GM19035 (cell line): ENCODE data around the gene ZFP36L2.
"Not testable (repeated sequence)": the region's sequence is repeated elsewhere in the genome, so short reads cannot be mapped to it uniquely, and the experiment has no call there.

Experiments used
- ATAC-seq: cut with Tn5 transposase; IDR thresholded peaks from one replicate; pipeline ENCODE4 v1.9.1; 2021; ENCODE audit not compliant: unreplicated experiment

Gene ZFP36L2

GRCh38 chr2:43210125-43210466 is 16.3 kb downstream of the ZFP36L2 start:
- no peak for ATAC-seq

- no peak for ATAC-seq
Observed at GRCh38 chr2:43209204-43209717, 17.1 kb downstream of the ZFP36L2 start.

GRCh38 chr2:43207553-43208300 is 18.7 kb downstream of the ZFP36L2 start:
- ATAC-seq: no peak

- no peak for ATAC-seq
Observed at GRCh38 chr2:43206602-43207001, 19.8 kb downstream of the ZFP36L2 start.

GRCh38 chr2:43203373-43203772 is 23.0 kb downstream of the ZFP36L2 start:
- ATAC-seq: no peak

GRCh38 chr2:43202289-43202688 is 24.1 kb downstream of the ZFP36L2 start:
- ATAC-seq: no peak

GRCh38 chr2:43201497-43201896 is 24.9 kb downstream of the ZFP36L2 start:
- ATAC-seq: no peak

- no peak for ATAC-seq
Observed at GRCh38 chr2:43201016-43201415, 25.4 kb downstream of the ZFP36L2 start.

GRCh38 chr2:43199492-43200488 is 26.6 kb downstream of the ZFP36L2 start:
- no peak for ATAC-seq

GRCh38 chr2:43198263-43198662 is 28.1 kb downstream of the ZFP36L2 start:
- no peak for ATAC-seq

- ATAC-seq: no peak
Observed at GRCh38 chr2:43197588-43197896, 28.9 kb downstream of the ZFP36L2 start.

GRCh38 chr2:43196768-43197587 is 29.4 kb downstream of the ZFP36L2 start:
- ATAC-seq: no peak

GRCh38 chr2:43194121-43194869 is 32.1 kb downstream of the ZFP36L2 start:
- ATAC-seq: no peak

GRCh38 chr2:43193652-43194120 is 32.7 kb downstream of the ZFP36L2 start:
- no peak for ATAC-seq

GRCh38 chr2:43192744-43193651 is 33.4 kb downstream of the ZFP36L2 start:
- no peak for ATAC-seq

- no peak for ATAC-seq
Observed at GRCh38 chr2:43191947-43192516, 34.4 kb downstream of the ZFP36L2 start.

GRCh38 chr2:43190311-43191052 is 35.9 kb downstream of the ZFP36L2 start:
- no peak for ATAC-seq

GRCh38 chr2:43189861-43190260 is 36.5 kb downstream of the ZFP36L2 start:
- not testable (repeated sequence) for ATAC-seq
